Measurements from ENCODE around the gene C1QA.

C1QA gene

GRCh38 chr1:22626237-22627157 lies 9.9 kb upstream of the C1QA start:
- H3K4me1 ChIP-seq (ENCODE audit: control insufficient read depth, insufficient read depth, low read length) = peaks cover 13% of the 10 kb centered on the region
- DNase-seq (ENCODE audit: low read depth, low spot score) = no peak
- H3K4me3 ChIP-seq (ENCODE audit: low read length) = no peak overlapping the region
- no CpG with 5 or more reads among the region's 20 CpGs for WGBS (ENCODE audit: insufficient coverage, insufficient read length)
- H3K27ac ChIP-seq (ENCODE audit: low read length) = no peak overlapping the region
- H3K36me3 ChIP-seq (ENCODE audit: control insufficient read depth, insufficient read depth, low read length) = no peaks in the 10 kb centered on the region
- H3K9me3 ChIP-seq (ENCODE audit: control insufficient read depth, insufficient read depth, low read length) = no peaks in the 10 kb centered on the region
- H3K27me3 ChIP-seq (ENCODE audit: control insufficient read depth, insufficient read depth, low read length) = no peaks in the 10 kb centered on the region

DNA sequence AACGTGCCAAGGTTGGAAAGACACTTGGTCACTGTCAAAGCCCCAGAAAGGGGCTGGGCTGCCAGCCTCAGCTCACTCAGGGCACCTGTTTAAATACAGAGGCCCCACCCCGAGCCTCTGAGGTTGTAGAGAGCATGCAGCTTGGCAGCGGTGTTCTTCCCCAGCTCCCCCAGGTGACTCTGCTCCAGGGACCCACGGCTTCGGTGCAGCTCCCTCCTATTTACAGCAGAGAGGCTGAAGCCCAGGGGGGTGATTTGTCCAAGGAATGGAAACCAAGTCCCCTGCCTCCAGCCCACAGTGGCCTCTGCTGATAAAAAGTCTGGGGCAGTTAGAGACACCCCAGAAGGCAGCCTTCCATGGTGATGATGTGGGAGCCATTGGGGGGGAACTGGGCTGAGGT lies 9.1 kb upstream of the C1QA start:
- Histone ChIP-seq H3K27ac (ENCODE audit: low read length) (no peak overlapping the region), H3K4me3 (ENCODE audit: low read length) (no peak overlapping the region), H3K27me3 (ENCODE audit: control insufficient read depth, insufficient read depth, low read length) (no peaks in the 10 kb centered on the region), H3K36me3 (ENCODE audit: control insufficient read depth, insufficient read depth, low read length) (no peaks in the 10 kb centered on the region), H3K4me1 (ENCODE audit: control insufficient read depth, insufficient read depth, low read length) (peaks cover 13% of the 10 kb centered on the region), H3K9me3 (ENCODE audit: control insufficient read depth, insufficient read depth, low read length) (no peaks in the 10 kb centered on the region)
- DNase-seq (ENCODE audit: low read depth, low spot score) = no peak
- WGBS (ENCODE audit: insufficient coverage, insufficient read length) = no CpG with 5 or more reads among the region's 5 CpGs

DNA sequence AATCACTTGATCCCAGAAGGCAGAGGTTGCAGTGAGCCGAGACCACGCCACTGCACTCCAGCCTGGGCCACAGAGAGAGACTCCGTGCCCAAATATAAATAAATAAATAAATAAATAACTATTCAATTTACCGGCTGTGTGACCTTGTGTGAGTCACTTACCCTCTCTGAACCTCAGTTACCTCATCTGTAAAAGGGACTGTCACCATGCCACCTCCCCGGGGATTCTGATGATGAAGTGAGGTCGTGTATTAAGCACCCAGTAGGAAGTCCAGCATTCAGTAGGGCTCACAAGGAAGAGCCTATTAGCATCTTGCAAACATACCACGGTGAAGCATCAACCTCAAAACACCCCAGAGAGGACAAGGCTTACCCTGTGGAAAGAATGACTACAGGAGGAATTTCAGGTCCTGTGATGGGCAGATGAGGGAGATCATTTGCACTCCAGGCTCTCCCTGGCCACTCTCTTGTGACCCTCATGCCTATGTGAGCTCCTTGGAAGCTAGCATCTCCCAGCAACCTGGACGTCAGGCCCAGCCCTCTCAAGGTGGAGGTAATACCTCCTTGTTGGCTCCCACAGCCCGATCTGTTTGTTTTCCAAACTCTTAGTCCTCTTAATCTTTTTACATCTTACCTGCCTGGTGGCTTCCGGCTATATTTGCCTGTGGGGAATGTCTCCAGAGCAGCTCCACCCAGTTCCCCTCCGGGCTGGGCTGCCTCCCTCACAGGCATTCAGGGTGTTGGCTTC lies 7.6 kb upstream of the C1QA start:
- Histone ChIP-seq H3K27me3 (ENCODE audit: control insufficient read depth, insufficient read depth, low read length) (no peaks in the 10 kb centered on the region), H3K27ac (ENCODE audit: low read length) (no peak overlapping the region), H3K4me3 (ENCODE audit: low read length) (no peak overlapping the region), H3K9me3 (ENCODE audit: control insufficient read depth, insufficient read depth, low read length) (no peaks in the 10 kb centered on the region), H3K36me3 (ENCODE audit: control insufficient read depth, insufficient read depth, low read length) (no peaks in the 10 kb centered on the region), H3K4me1 (ENCODE audit: control insufficient read depth, insufficient read depth, low read length) (peaks cover 13% of the 10 kb centered on the region)
- WGBS (ENCODE audit: insufficient coverage, insufficient read length) = no CpG with 5 or more reads among the region's 11 CpGs
- no peak for DNase-seq (ENCODE audit: low read depth, low spot score)

GRCh38 chr1:22629886-22630285 lies 6.5 kb upstream of the C1QA start:
- no CpG with 5 or more reads among the region's 2 CpGs for WGBS (ENCODE audit: insufficient coverage, insufficient read length)
- Histone ChIP-seq H3K27ac (ENCODE audit: low read length) (no peak overlapping the region), H3K36me3 (ENCODE audit: control insufficient read depth, insufficient read depth, low read length) (no peaks in the 10 kb centered on the region), H3K9me3 (ENCODE audit: control insufficient read depth, insufficient read depth, low read length) (no peaks in the 10 kb centered on the region), H3K4me1 (ENCODE audit: control insufficient read depth, insufficient read depth, low read length) (peaks cover 13% of the 10 kb centered on the region), H3K27me3 (ENCODE audit: control insufficient read depth, insufficient read depth, low read length) (no peaks in the 10 kb centered on the region), H3K4me3 (ENCODE audit: low read length) (no peak overlapping the region)
- DNase-seq (ENCODE audit: low read depth, low spot score) = no peak

GRCh38 chr1:22633697-22634463 lies 2.5 kb upstream of the C1QA start:
- no peak overlapping the region for H3K4me3 ChIP-seq (ENCODE audit: low read length)
- WGBS (ENCODE audit: insufficient coverage, insufficient read length) = no CpG with 5 or more reads among the region's 10 CpGs
- no peak for DNase-seq (ENCODE audit: low read depth, low spot score)
- no peak overlapping the region for H3K27ac ChIP-seq (ENCODE audit: low read length)
- no peaks in the 10 kb centered on the region for H3K36me3 ChIP-seq (ENCODE audit: control insufficient read depth, insufficient read depth, low read length)
- H3K27me3 ChIP-seq (ENCODE audit: control insufficient read depth, insufficient read depth, low read length) = no peaks in the 10 kb centered on the region
- no peaks in the 10 kb centered on the region for H3K9me3 ChIP-seq (ENCODE audit: control insufficient read depth, insufficient read depth, low read length)
- peaks cover 12% of the 10 kb centered on the region for H3K4me1 ChIP-seq (ENCODE audit: control insufficient read depth, insufficient read depth, low read length)

GRCh38 chr1:22635436-22635835 lies 992 bp upstream of the C1QA start:
- Histone ChIP-seq H3K27me3 (ENCODE audit: control insufficient read depth, insufficient read depth, low read length) (no peaks in the 10 kb centered on the region), H3K4me3 (ENCODE audit: low read length) (no peak overlapping the region), H3K27ac (ENCODE audit: low read length) (no peak overlapping the region), H3K9me3 (ENCODE audit: control insufficient read depth, insufficient read depth, low read length) (no peaks in the 10 kb centered on the region), H3K36me3 (ENCODE audit: control insufficient read depth, insufficient read depth, low read length) (no peaks in the 10 kb centered on the region), H3K4me1 (ENCODE audit: control insufficient read depth, insufficient read depth, low read length) (peaks cover 6% of the 10 kb centered on the region)
- DNase-seq (ENCODE audit: low read depth, low spot score) = no peak
- no CpG with 5 or more reads among the region's 7 CpGs for WGBS (ENCODE audit: insufficient coverage, insufficient read length)

- Histone ChIP-seq H3K4me1 (ENCODE audit: control insufficient read depth, insufficient read depth, low read length) (peaks cover 4% of the 10 kb centered on the region), H3K4me3 (ENCODE audit: low read length) (no peak overlapping the region), H3K36me3 (ENCODE audit: control insufficient read depth, insufficient read depth, low read length) (no peaks in the 10 kb centered on the region), H3K27me3 (ENCODE audit: control insufficient read depth, insufficient read depth, low read length) (no peaks in the 10 kb centered on the region), H3K27ac (ENCODE audit: low read length) (no peak overlapping the region), H3K9me3 (ENCODE audit: control insufficient read depth, insufficient read depth, low read length) (no peaks in the 10 kb centered on the region)
- no CpG with 5 or more reads among the region's 6 CpGs for WGBS (ENCODE audit: insufficient coverage, insufficient read length)
- DNase-seq (ENCODE audit: low read depth, low spot score) = no peak
These were observed 499 bp downstream of the C1QA start for GRCh38 chr1:22636927-22637326.

GRCh38 chr1:22637907-22638445 lies 1.5 kb downstream of the C1QA start:
- Histone ChIP-seq H3K36me3 (ENCODE audit: control insufficient read depth, insufficient read depth, low read length) (no peaks in the 10 kb centered on the region), H3K27me3 (ENCODE audit: control insufficient read depth, insufficient read depth, low read length) (no peaks in the 10 kb centered on the region), H3K27ac (ENCODE audit: low read length) (no peak overlapping the region), H3K4me1 (ENCODE audit: control insufficient read depth, insufficient read depth, low read length) (peaks cover 4% of the 10 kb centered on the region), H3K4me3 (ENCODE audit: low read length) (no peak overlapping the region), H3K9me3 (ENCODE audit: control insufficient read depth, insufficient read depth, low read length) (no peaks in the 10 kb centered on the region)
- no peak for DNase-seq (ENCODE audit: low read depth, low spot score)
- no CpG with 5 or more reads among the region's 3 CpGs for WGBS (ENCODE audit: insufficient coverage, insufficient read length)

- Histone ChIP-seq H3K9me3 (ENCODE audit: control insufficient read depth, insufficient read depth, low read length) (no peaks in the 10 kb centered on the region), H3K27me3 (ENCODE audit: control insufficient read depth, insufficient read depth, low read length) (no peaks in the 10 kb centered on the region), H3K27ac (ENCODE audit: low read length) (no peak overlapping the region), H3K4me1 (ENCODE audit: control insufficient read depth, insufficient read depth, low read length) (peaks cover 4% of the 10 kb centered on the region), H3K4me3 (ENCODE audit: low read length) (no peak overlapping the region), H3K36me3 (ENCODE audit: control insufficient read depth, insufficient read depth, low read length) (no peaks in the 10 kb centered on the region)
- DNase-seq (ENCODE audit: low read depth, low spot score) = no peak
- no CpG with 5 or more reads among the region's 23 CpGs for WGBS (ENCODE audit: insufficient coverage, insufficient read length)
These were observed 2.2 kb downstream of the C1QA start for GRCh38 chr1:22638476-22639234.

Data from iPS DF 6.9 (cell line).